ENCODE results near the gene KRT84.

DNA sequence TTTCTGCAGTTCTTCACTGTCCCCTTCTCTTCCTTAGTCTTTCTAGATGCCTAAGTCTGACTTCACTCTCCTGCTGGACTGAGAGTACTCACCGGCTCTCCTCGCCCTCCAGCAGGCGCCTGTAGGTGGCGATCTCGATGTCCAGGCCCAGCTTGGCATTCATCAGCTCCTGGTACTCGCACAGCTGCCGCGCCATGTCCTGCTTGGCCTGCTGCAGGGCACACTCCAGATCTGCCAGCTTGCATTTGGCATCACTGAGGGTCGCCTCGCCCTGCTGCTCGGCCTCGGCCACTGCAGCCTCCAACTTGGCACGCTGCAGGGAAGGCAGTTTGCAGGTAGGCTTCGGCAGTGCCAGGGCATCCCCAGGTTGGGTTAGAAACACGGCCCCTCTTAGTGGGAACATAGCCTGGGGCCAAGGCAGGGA, 5.2 kb downstream of the KRT84 start:
- TF ChIP-seq POLR2A (IDR thresholded peaks at IDR 0.05; ENCODE audit: low read length) = no peak
- no peak for TF ChIP-seq GATA1 (IDR thresholded peaks at IDR 0.05; ENCODE audit: low read depth, low read length)
